Adrenal gland (tissue), 5 donors: ENCODE measurements around the gene MAP7.

Experiments
- POLR2A ChIP-seq, 2 donors: fragments of 450-650 bp; IDR thresholded peaks; one replicate each; pipeline ENCODE4 v1.6.1; 2017; ENCODE audit warnings: antibody characterized with exemption in 2 of 2, mild to moderate bottlenecking in 2 of 2, moderate library complexity in 1 of 2
- TF ChIP-seq, protein P1 (sequence below), 6 experiments: fragments of 450-650 bp in 4 of 6; fragments of 200-600 bp in 2 of 6; sonication (generic) in 1 of 6; IDR thresholded peaks; 1 replicate in 5 of 6; 2 replicates in 1 of 6; pipeline versions ENCODE4 v1.5.1 to v1.8.0; 2016 to 2021; ENCODE audit warnings: antibody characterized with exemption in 6 of 6, mild to moderate bottlenecking in 2 of 6, moderate library complexity in 1 of 6
- donor health status: DM: no; HTN: no; CAD: no.

DNA sequence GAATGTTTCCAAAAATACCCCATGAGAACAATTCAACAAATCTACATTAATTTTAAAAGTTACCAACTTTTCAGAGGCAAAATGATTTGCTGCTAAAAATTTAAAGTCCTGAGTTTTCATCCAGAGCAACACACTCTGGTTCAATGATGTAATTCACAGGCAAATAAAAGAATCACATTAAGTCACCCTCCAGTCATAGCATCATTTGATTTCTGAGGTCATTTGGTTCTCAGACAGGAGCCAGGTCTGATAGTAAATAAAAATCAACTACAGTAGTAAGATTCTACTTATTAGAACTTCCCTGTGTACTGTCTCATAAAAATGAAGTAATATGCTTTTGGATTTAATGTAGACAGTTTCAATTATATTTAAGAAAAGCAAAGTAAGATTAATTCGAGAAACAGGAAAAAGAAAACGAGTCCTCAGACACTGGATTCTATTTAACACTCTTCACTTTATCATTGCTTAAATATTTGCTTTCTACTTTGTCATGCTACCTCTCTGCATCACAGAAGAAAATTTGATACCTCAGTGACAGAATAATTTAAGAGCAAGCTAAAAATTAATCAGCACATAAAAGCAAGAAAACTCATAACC lies 25.8 kb downstream of the MAP7 start:
- TF ChIP-seq, protein P1, sequence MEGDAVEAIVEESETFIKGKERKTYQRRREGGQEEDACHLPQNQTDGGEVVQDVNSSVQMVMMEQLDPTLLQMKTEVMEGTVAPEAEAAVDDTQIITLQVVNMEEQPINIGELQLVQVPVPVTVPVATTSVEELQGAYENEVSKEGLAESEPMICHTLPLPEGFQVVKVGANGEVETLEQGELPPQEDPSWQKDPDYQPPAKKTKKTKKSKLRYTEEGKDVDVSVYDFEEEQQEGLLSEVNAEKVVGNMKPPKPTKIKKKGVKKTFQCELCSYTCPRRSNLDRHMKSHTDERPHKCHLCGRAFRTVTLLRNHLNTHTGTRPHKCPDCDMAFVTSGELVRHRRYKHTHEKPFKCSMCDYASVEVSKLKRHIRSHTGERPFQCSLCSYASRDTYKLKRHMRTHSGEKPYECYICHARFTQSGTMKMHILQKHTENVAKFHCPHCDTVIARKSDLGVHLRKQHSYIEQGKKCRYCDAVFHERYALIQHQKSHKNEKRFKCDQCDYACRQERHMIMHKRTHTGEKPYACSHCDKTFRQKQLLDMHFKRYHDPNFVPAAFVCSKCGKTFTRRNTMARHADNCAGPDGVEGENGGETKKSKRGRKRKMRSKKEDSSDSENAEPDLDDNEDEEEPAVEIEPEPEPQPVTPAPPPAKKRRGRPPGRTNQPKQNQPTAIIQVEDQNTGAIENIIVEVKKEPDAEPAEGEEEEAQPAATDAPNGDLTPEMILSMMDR (IDR thresholded peaks at IDR 0.05) = no peak
- TF ChIP-seq POLR2A (IDR thresholded peaks at IDR 0.05) = no peak
